CD4-positive, alpha-beta T cell treated with Interleukin-4 for 1 hour (primary cell): Measurements from ENCODE around the gene VRK1.
"Not testable (repeated sequence)": the region's sequence is repeated elsewhere in the genome, so short reads cannot be mapped to it uniquely, and the experiment has no call there.

Experiments
- DNase-seq, 2 donors: peaks; one replicate each; pipeline ENCODE4 v3.0.0-alpha.2; 2020 to 2022

Gene VRK1

DNA sequence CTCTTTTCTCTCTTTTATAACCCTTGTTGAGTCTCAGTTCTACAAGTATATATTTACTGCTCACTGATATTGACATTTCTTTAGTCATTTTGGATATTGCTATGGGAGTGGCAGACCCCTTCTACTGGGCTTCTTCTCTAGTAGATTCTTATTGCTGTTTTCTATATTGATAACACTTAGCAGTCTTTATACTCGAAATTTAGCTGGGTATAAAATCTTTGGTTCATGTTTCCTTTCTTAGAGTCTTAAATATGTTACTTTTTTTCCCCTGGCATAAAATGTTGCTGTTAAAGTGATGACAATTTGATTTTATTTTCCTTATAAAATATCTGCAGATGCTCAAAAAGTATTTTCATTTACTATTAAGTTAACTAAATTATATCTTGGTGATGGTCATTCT, 32.6 kb downstream of the VRK1 start:
- DNase-seq, result no peak

DNA sequence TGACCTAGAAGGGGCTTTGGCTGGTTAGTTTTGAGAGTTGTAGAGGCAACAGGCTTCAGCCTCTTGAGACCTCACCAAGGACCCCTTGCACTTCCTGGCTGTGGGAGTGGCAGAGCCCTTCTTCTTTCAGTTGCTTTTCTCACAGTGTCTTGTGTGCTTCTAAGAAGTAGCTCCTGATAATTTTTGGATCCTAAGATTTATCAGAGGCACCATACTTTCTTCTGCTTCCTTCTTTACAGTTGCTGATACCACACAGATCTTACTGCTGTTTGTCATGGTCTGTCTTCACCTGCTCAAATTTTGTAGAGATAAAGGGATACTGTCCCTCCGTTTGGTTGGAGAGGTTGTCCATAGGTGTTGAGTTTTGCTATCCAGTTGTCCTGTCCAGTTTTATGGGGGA, 33.8 kb downstream of the VRK1 start:
- no peak for DNase-seq

DNA sequence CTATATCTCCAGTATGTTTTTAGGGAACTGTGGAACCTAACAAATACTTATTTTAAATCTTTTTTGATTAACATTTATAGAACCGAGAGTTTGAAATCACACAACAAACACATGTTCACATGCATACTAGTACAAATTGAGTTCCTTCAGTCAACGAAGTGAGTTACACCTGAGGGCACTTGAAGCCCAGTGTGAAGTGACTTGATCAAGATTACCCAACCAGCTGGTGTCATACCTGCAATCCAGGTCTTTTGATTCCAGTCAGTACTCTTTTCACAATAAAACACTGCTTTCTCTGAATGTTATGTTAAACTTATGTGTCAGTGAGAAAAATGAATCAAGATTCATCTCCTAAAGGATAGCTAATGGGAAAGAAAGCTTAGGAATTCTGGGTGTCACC, 35.2 kb downstream of the VRK1 start:
- no peak for DNase-seq

DNA sequence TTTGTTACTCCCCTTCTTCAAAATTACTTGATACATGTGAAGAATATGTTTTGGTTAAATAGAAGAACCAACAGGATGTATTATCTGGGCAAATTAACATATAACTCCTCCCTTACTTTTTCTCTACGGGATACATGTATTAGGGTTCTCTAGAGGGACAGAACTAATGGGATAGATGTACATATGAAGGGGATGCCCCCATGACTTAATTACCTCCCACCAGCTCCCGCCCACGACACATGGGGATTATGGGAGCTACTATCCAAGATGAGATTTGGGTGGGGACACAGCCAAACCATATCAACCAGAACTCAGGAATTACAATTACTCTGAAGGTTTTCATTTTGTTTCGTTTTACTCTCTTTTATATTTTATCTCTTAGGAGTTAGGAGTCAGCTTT, 41.3 kb downstream of the VRK1 start:
- DNase-seq, result no peak

GRCh38 chr14:96839251-96839650, 42.1 kb downstream of the VRK1 start:
- no peak for DNase-seq

- no peak for DNase-seq
Measured at GRCh38 chr14:96843137-96843536, 46.0 kb downstream of the VRK1 start.

- no peak for DNase-seq
Measured at GRCh38 chr14:96844857-96845570, 47.8 kb downstream of the VRK1 start.

GRCh38 chr14:96847451-96847850, 50.3 kb downstream of the VRK1 start:
- no peak for DNase-seq

DNA sequence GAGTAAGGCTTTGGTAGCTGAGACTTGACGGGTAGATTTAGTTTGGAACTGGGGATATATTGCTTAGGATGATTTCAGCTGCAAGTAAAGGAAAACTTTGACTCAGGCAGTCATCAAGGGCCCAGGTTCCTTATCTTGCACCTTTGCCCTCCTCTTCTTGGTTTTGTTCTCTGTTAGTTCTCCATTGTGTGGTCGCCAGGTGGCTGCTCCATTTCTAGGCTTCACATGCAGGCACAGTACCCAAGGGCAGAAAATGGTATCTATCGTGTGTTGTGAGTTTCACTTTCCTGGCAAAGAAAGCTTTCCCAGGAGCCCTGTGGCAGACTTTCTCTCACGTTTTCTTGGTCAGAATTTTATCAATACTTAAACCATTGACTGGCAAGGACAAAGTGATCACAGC, 50.8 kb downstream of the VRK1 start:
- no peak for DNase-seq

DNA sequence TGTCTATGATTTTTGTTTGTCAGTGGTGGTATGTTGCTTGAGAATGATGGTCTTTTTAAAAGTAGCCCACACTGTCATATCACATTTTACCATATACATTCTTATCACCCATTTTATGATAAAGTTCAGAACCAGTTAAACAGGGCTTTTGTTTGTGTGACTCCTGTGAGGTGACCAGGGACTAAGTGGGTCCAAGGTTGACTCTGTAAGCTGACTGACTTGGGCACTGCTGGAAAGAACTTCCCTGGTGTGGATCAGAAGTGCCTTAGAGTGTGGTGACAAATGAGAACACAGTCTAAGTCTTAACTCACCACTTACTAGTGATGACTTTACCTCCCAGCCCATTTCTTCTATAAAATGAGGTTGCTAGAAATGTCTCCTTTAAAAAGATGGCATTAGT, 52.6 kb downstream of the VRK1 start:
- DNase-seq, result no peak

- DNase-seq, result no peak
Measured at GRCh38 chr14:96851694-96852381, 54.7 kb downstream of the VRK1 start.

DNA sequence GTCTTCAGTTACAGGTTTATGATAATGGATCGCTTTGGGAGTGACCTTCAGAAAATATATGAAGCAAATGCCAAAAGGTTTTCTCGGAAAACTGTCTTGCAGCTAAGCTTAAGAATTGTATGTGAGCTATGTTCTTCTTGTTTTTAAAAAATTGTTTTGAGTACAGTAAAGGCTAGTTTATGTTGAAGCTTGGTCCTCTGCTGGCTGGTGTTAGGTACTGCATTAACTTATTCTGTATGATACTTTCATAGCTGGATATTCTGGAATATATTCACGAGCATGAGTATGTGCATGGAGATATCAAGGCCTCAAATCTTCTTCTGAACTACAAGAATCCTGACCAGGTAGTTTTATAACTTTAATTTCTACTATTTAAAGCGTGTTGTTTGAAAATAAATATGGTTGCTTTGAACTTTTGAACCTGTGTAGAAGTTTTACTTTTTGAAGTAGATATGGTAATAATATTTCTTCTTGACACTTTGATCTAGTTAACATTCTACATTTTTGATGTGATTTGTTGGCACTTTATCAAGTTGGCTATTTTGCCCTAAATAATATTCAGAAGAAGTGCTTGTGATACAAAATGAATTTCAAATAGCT, 55.7 kb downstream of the VRK1 start:
- DNase-seq, result peak in 1 of 2 donors; percentile 38

DNA sequence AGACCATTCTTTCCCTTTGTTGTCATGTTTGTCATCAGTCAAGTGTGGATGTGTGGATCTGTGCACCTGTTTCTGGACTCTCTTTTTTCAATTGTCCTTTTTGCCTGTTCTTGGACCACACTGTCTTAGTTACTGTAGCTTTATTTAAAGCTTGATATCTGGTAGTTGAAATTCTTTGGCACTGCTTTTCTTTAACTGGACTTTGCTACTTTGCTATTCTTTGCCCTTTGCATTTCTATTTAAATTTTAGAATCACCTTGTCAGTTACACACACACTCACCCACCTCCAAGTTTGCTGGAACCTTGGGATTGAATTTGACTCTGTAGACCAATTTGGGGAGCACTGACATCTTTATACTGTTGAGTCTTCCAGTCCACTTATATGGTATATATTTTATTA, 61.5 kb downstream of the VRK1 start:
- no peak for DNase-seq

DNA sequence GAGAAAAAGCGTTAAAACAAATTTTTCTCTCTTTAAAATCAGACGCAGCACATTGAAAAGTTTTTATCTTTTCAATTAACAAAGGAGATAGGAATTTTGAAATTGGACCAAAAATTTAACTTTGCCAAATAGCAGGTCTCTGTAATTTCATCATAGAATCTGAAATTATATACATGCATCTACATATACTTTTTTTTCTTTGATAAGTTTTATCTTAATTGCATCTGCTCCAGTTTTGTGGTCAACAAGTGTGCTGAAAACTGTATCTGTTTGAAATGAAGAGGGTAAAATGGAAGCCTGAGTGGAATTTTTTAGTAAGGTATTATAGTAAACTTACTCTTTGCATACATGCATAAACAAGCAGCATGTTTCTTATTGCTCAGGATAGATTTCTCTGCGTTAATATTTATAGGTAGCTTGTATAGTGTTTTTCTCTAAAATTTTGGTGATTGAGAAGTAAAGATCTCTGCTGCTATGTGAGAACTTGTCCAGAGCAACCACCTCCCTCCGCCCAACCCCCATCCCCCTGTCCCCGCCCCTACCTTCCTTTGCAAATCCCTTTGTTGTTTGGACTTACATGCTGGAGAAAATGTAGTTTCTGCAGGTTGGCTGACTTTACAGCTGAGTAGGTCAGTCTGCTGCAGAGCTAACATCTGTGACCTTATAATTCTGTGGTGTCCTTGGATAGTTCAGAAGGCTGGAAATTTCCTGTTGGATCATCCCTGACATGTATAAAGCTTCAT, 64.6 kb downstream of the VRK1 start:
- DNase-seq, result no peak

GRCh38 chr14:96863327-96863985, 66.3 kb downstream of the VRK1 start:
- no peak for DNase-seq

- DNase-seq, result no peak
Measured at GRCh38 chr14:96863986-96864330, 66.8 kb downstream of the VRK1 start.

- DNase-seq, result no peak
Measured at GRCh38 chr14:96867634-96868033, 70.5 kb downstream of the VRK1 start.

- no peak for DNase-seq
Measured at GRCh38 chr14:96874127-96874526, 76.9 kb downstream of the VRK1 start.

DNA sequence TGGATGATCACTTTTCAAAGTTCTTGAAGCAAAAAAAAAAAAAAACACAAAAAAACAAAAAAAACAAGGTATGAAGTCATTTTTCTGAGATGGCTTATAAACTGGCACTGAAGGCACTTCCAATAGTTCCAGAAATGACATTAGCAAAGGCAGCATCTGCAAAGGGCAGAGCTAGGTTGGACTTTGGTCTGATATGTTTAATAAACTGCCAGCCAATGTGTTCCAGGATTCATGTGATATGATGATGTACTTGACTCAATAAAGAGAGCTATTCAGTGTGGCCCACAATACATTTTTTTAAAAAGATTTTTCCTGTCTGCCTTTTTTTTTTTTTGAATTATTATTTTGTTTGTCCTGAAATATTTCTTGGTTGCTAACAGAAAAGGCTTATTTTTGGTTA, 79.6 kb downstream of the VRK1 start:
- DNase-seq, result no peak

DNA sequence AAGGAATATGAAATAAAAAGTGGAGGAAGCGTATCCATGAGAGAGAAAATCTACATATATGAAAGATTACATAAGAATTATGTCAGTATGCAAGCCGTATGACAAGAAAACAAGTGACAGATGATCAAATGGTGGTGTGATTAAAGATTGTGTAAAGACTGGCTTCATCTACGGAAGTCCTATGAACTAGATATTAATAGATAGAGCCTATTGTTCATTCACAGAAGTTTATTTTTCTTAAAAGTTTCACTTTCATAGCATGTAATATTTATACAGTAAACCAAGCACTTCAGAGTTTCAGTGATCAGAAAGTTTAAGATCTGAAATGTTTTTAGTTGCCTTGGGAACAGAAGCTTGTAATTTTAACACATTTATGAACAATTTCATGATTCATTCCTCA, 84.5 kb downstream of the VRK1 start:
- DNase-seq, result no peak

GRCh38 chr14:96883974-96884373, 86.8 kb downstream of the VRK1 start:
- not testable (repeated sequence) for DNase-seq

GRCh38 chr14:96888158-96888557, 91.0 kb downstream of the VRK1 start:
- no peak for DNase-seq

GRCh38 chr14:96888593-96888992, 91.4 kb downstream of the VRK1 start:
- no peak for DNase-seq
